SH-SY5Y (cell line): Measurements from ENCODE around the gene COL20A1.

Experiments used
- GATA2 ChIP-seq: IDR thresholded peaks from 2 replicates; pipeline ENCODE4 v1.6.1; 2011; ENCODE audit warnings: mild to moderate bottlenecking, low read depth, low read length
- GATA3 ChIP-seq: IDR thresholded peaks from 2 replicates; pipeline ENCODE4 v1.6.1; 2011; ENCODE audit warnings: low read depth, mild to moderate bottlenecking, low read length, moderate library complexity

- TF ChIP-seq GATA2 (no peak), GATA3 (no peak)
Observed at GRCh38 chr20:63262836-63263235, 30.1 kb upstream of the COL20A1 start.
